ENCODE results near the gene GID4.

Gene GID4

GRCh38 chr17:18005496-18005895 lies 33.7 kb upstream of the GID4 start:
- in situ Hi-C loops (cut with HindIII; ENCODE audit: low sequenced_read_pairs) = no loop called here
- TF ChIP-seq CTCF (IDR thresholded peaks at IDR 0.05; ENCODE audit: low read depth, low read length, missing control alignments) = no peak
- H3K4me3 ChIP-seq (ENCODE audit: low read depth, low read length) = no peak overlapping the region
- no peak for DNase-seq (ENCODE audit: low read depth)

GRCh38 chr17:18006495-18007239 lies 32.5 kb upstream of the GID4 start:
- DNase-seq (ENCODE audit: low read depth) = no peak
- TF ChIP-seq CTCF (IDR thresholded peaks at IDR 0.05; ENCODE audit: low read depth, low read length, missing control alignments) = no peak
- in situ Hi-C loops (cut with HindIII; ENCODE audit: low sequenced_read_pairs) = no loop called here
- no peak overlapping the region for H3K4me3 ChIP-seq (ENCODE audit: low read depth, low read length)

- no peak for DNase-seq (ENCODE audit: low read depth)
- TF ChIP-seq CTCF (IDR thresholded peaks at IDR 0.05; ENCODE audit: low read depth, low read length, missing control alignments) = no peak
- no peak overlapping the region for H3K4me3 ChIP-seq (ENCODE audit: low read depth, low read length)
- in situ Hi-C loops (cut with HindIII; ENCODE audit: low sequenced_read_pairs) = no loop called here
Measured at GRCh38 chr17:18008496-18009268, 30.5 kb upstream of the GID4 start.

GRCh38 chr17:18009609-18010420 lies 29.4 kb upstream of the GID4 start:
- no peak for TF ChIP-seq CTCF (IDR thresholded peaks at IDR 0.05; ENCODE audit: low read depth, low read length, missing control alignments)
- in situ Hi-C loops (cut with HindIII; ENCODE audit: low sequenced_read_pairs) = no loop called here
- no peak overlapping the region for H3K4me3 ChIP-seq (ENCODE audit: low read depth, low read length)
- no peak for DNase-seq (ENCODE audit: low read depth)

GRCh38 chr17:18011286-18011685 lies 27.9 kb upstream of the GID4 start:
- in situ Hi-C loops (cut with HindIII; ENCODE audit: low sequenced_read_pairs) = no loop called here
- no peak overlapping the region for H3K4me3 ChIP-seq (ENCODE audit: low read depth, low read length)
- DNase-seq (ENCODE audit: low read depth) = no peak
- TF ChIP-seq CTCF (IDR thresholded peaks at IDR 0.05; ENCODE audit: low read depth, low read length, missing control alignments) = no peak

GRCh38 chr17:18014006-18014405 lies 25.2 kb upstream of the GID4 start:
- in situ Hi-C loops (cut with HindIII; ENCODE audit: low sequenced_read_pairs) = no loop called here
- DNase-seq (ENCODE audit: low read depth) = no peak
- no peak overlapping the region for H3K4me3 ChIP-seq (ENCODE audit: low read depth, low read length)
- no peak for TF ChIP-seq CTCF (IDR thresholded peaks at IDR 0.05; ENCODE audit: low read depth, low read length, missing control alignments)
